ENCODE results near the gene METTL9. TPM values are rescaled to one million over a fixed set of nuclear protein-coding genes. Genes with fewer than 3 reads are reported as not detected.

The METTL9 gene
- total RNA-seq, 1 donor: 166 TPM

- DNase-seq (ENCODE audit: low read depth): no peak
- no peak overlapping the region for H3K4me3 ChIP-seq (ENCODE audit: low read depth, low read length)
- TF ChIP-seq, protein P1, sequence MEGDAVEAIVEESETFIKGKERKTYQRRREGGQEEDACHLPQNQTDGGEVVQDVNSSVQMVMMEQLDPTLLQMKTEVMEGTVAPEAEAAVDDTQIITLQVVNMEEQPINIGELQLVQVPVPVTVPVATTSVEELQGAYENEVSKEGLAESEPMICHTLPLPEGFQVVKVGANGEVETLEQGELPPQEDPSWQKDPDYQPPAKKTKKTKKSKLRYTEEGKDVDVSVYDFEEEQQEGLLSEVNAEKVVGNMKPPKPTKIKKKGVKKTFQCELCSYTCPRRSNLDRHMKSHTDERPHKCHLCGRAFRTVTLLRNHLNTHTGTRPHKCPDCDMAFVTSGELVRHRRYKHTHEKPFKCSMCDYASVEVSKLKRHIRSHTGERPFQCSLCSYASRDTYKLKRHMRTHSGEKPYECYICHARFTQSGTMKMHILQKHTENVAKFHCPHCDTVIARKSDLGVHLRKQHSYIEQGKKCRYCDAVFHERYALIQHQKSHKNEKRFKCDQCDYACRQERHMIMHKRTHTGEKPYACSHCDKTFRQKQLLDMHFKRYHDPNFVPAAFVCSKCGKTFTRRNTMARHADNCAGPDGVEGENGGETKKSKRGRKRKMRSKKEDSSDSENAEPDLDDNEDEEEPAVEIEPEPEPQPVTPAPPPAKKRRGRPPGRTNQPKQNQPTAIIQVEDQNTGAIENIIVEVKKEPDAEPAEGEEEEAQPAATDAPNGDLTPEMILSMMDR (IDR thresholded peaks at IDR 0.05; ENCODE audit: insufficient read depth, low read depth, low read length): no peak
Observed at GRCh38 chr16:21653571-21653970, 54.2 kb downstream of the METTL9 start.

DNA sequence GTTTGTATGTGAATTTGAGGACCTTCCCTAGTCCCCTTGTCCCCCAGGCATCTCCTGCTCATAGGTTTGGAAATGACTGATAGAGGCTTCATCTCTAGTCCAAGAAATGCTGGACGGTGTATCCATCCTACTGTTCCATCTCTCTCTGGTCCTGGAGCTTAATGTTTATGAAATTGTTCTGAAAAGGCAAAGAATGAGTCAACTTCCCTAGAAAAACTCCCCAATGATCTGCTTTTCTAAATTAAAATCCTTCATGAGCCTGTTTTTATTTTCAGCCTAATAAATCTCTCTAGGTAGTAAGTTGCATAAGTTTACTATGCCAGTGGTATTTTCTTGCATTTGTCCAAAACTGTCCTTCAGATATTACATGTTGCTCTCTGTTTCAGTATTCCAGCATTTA lies 55.1 kb downstream of the METTL9 start:
- no peak for DNase-seq (ENCODE audit: low read depth)
- TF ChIP-seq, protein P1 (IDR thresholded peaks at IDR 0.05; ENCODE audit: insufficient read depth, low read depth, low read length): no peak
- H3K4me3 ChIP-seq (ENCODE audit: low read depth, low read length): no peak overlapping the region

- TF ChIP-seq, protein P1 (IDR thresholded peaks at IDR 0.05; ENCODE audit: insufficient read depth, low read depth, low read length): no peak
- DNase-seq (ENCODE audit: low read depth): no peak
- H3K4me3 ChIP-seq (ENCODE audit: low read depth, low read length): no peak overlapping the region
Observed at GRCh38 chr16:21654881-21655280, 55.5 kb downstream of the METTL9 start.

GRCh38 chr16:21656795-21657768 lies 57.7 kb downstream of the METTL9 start:
- DNase-seq (ENCODE audit: low read depth): peak; percentile 65
- TF ChIP-seq, protein P1 (IDR thresholded peaks at IDR 0.05; ENCODE audit: insufficient read depth, low read depth, low read length): peak; percentile 87

GRCh38 chr16:21659124-21659523 lies 59.7 kb downstream of the METTL9 start:
- no peak for DNase-seq (ENCODE audit: low read depth)
- TF ChIP-seq, protein P1 (IDR thresholded peaks at IDR 0.05; ENCODE audit: insufficient read depth, low read depth, low read length): no peak
- H3K4me3 ChIP-seq (ENCODE audit: low read depth, low read length): no peak overlapping the region

More at GRCh38 chr16:21656795-21657768, 57.7 kb downstream of the METTL9 start:
- no peak overlapping the region for H3K4me3 ChIP-seq (ENCODE audit: low read depth, low read length)

DNA sequence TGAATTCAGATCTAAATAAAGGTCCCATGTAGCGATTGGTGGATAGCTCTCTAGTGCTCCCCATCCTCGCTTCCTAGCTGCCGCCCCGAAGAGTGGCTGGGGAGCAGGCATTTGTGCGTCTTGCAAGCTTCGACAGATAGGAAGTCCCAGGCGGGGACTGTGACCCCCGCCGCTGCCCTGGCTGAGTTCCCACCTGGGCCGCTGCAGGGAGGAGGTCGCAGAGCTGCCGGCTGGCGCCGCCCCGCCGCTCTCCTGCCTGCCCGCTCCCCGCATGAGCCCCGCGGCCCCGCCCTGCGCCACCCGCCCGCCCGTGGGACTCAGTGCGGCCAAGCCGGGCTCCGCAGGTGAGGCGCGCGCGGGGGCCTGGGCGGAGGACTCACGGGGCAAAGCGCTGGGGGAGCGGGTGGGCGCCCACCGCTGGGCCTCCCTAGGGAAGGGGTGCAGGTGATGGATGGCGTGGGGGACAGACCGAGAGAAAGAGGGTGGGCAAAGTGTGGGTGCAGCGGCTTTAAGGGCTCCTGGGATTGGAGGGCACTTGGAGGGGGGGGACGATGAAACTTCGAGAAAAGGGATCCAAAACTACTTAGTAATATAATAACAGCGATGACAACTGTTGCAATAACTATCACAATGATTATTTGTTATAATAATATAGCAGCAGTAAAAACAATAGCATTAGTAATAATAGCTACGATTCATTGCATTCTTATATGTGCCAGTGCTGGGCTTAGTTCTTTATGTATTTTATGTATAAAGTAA lies 64.7 kb downstream of the METTL9 start, which contains the start of gene OTOA:
Gene OTOA (plus strand): TSS at position 80 of the 759 bp plus-strand sequence. CDS start 14,547 bp downstream, outside the sequence.
- DNase-seq (ENCODE audit: low read depth): no peak
- H3K4me3 ChIP-seq (ENCODE audit: low read depth, low read length): no peak within 1 kb of the TSS
- TF ChIP-seq, protein P1 (IDR thresholded peaks at IDR 0.05; ENCODE audit: insufficient read depth, low read depth, low read length): no peak
